ENCODE data around the gene HDAC4. TPM values are rescaled to one million over a fixed set of nuclear protein-coding genes. Genes with fewer than 3 reads are reported as not detected.
"Not testable (repeated sequence)": the region's sequence is repeated elsewhere in the genome, so short reads cannot be mapped to it uniquely, and the experiment has no call there.

The HDAC4 gene
- 1 to 10 TPM in 5 of 6 donors, not detected in 1; 1.5 to 6.8 (median 2.8) TPM for polyA plus RNA-seq (ENCODE audit: low read depth in 6 of 6)

- DNase-seq (no peak), ATAC-seq (ENCODE audit: low read depth in 2 of 2) (peak; percentile 69 to 70)
- peak within 1 kb of the TSS; percentile 99 to 100 (median 100) for H3K27ac Mint-ChIP-seq
- peaks cover 11 to 35% (median 25%) of the 10 kb centered on the region in 3 donors for H3K4me1 Mint-ChIP-seq
- no peaks in the 10 kb centered on the region for H3K36me3 Mint-ChIP-seq
- H3K27me3 Mint-ChIP-seq = peaks cover under 1 to 3% (median under 1%) of the 10 kb centered on the region in 3 donors
- H3K4me3 Mint-ChIP-seq = peak within 1 kb of the TSS; percentile 91 to 99 (median 95)
- no peaks in the 10 kb centered on the region for H3K9me3 Mint-ChIP-seq
Observed at GRCh38 chr2:239400596-239401066, at the start of gene HDAC4. TSS of gene HDAC4 (minus strand) at chr2:239401020. CDS start at chr2:239352699, 48,321 bp downstream.

- H3K27ac Mint-ChIP-seq; H3K4me1 Mint-ChIP-seq; DNase-seq; ATAC-seq (ENCODE audit: low read depth in 2 of 2); H3K4me3 Mint-ChIP-seq: not testable (repeated sequence)
- Mint-ChIP-seq H3K9me3 (peaks cover 11 to 43% (median 36%) of the 10 kb centered on the region in 7 donors), H3K27me3 (peaks cover 9 to 47% (median 13%) of the 10 kb centered on the region in 3 donors), H3K36me3 (peaks cover 20 to 35% of the 10 kb centered on the region in 2 donors)
Observed at GRCh38 chr2:239449468-239449867, 48.6 kb upstream of the HDAC4 start.

GRCh38 chr2:239445771-239446524 is 45.1 kb upstream of the HDAC4 start:
- DNase-seq = no peak
- no peak for ATAC-seq (ENCODE audit: low read depth in 2 of 2)
- H3K27ac Mint-ChIP-seq = no peak overlapping the region
- H3K4me3 Mint-ChIP-seq = no peak overlapping the region
- H3K9me3 Mint-ChIP-seq = peaks cover 3 to 15% (median 6%) of the 10 kb centered on the region in 7 donors
- peaks cover 12% of the 10 kb centered on the region in 2 donors for H3K36me3 Mint-ChIP-seq
- H3K27me3 Mint-ChIP-seq = peaks cover 37 to 73% (median 39%) of the 10 kb centered on the region in 3 donors
- peaks cover 4 to 11% (median 9%) of the 10 kb centered on the region in 3 donors for H3K4me1 Mint-ChIP-seq

GRCh38 chr2:239444626-239445577 is 44.1 kb upstream of the HDAC4 start:
- Mint-ChIP-seq H3K9me3 (peaks cover 0 to 10% (median 4%) of the 10 kb centered on the region in 7 donors), H3K27me3 (peaks cover 45 to 83% (median 48%) of the 10 kb centered on the region in 3 donors), H3K4me1 (peaks cover 4 to 18% (median 15%) of the 10 kb centered on the region in 3 donors), H3K4me3 (no peak overlapping the region), H3K27ac (no peak overlapping the region), H3K36me3 (peaks cover 7 to 9% of the 10 kb centered on the region in 2 donors)
- DNase-seq = no peak
- ATAC-seq (ENCODE audit: low read depth in 2 of 2) = no peak

- H3K27ac Mint-ChIP-seq = no peak overlapping the region
- peak overlapping the region in 1 of 8 donors; percentile 7 for H3K4me3 Mint-ChIP-seq
Observed at GRCh38 chr2:239443666-239444567, 43.1 kb upstream of the HDAC4 start.

GRCh38 chr2:239443102-239443620 is 42.3 kb upstream of the HDAC4 start:
- Mint-ChIP-seq H3K27ac (peak overlapping the region in 1 of 6 donors; percentile 53), H3K36me3 (peaks cover 6 to 7% of the 10 kb centered on the region in 2 donors), H3K4me3 (peak overlapping the region in 1 of 8 donors; percentile 2), H3K27me3 (peaks cover 53 to 94% (median 60%) of the 10 kb centered on the region in 3 donors), H3K9me3 (peaks cover 0 to 6% (median 2%) of the 10 kb centered on the region in 7 donors), H3K4me1 (peaks cover 4 to 18% (median 15%) of the 10 kb centered on the region in 3 donors)
- no peak for ATAC-seq (ENCODE audit: low read depth in 2 of 2)
- no peak for DNase-seq

More at GRCh38 chr2:239443666-239444567, 43.1 kb upstream of the HDAC4 start:
- Mint-ChIP-seq H3K27me3 (peaks cover 48 to 93% (median 53%) of the 10 kb centered on the region in 3 donors), H3K4me1 (peaks cover 4 to 18% (median 15%) of the 10 kb centered on the region in 3 donors), H3K9me3 (peaks cover 0 to 8% (median 4%) of the 10 kb centered on the region in 7 donors), H3K36me3 (peaks cover 7 to 9% of the 10 kb centered on the region in 2 donors)
- ATAC-seq (ENCODE audit: low read depth in 2 of 2) (no peak), DNase-seq (no peak)

GRCh38 chr2:239442192-239442591 is 41.4 kb upstream of the HDAC4 start:
- H3K9me3 Mint-ChIP-seq = peaks cover 0 to 6% (median 0%) of the 10 kb centered on the region in 7 donors
- no peak overlapping the region for H3K4me3 Mint-ChIP-seq
- H3K27me3 Mint-ChIP-seq = peaks cover 58 to 87% (median 60%) of the 10 kb centered on the region in 3 donors
- no peak for DNase-seq
- H3K27ac Mint-ChIP-seq = peak overlapping the region in 1 of 6 donors; percentile 34
- H3K36me3 Mint-ChIP-seq = peaks cover 5 to 7% of the 10 kb centered on the region in 2 donors
- no peak for ATAC-seq (ENCODE audit: low read depth in 2 of 2)
- H3K4me1 Mint-ChIP-seq = peaks cover 4 to 18% (median 15%) of the 10 kb centered on the region in 3 donors

GRCh38 chr2:239441261-239442078 is 40.6 kb upstream of the HDAC4 start:
- Mint-ChIP-seq H3K9me3 (peaks cover 0 to 6% (median 2%) of the 10 kb centered on the region in 7 donors), H3K4me3 (peak overlapping the region in 4 of 8 donors; percentile 32 to 65 (median 46)), H3K27ac (no peak overlapping the region), H3K4me1 (peaks cover 4 to 18% (median 15%) of the 10 kb centered on the region in 3 donors), H3K36me3 (peaks cover 5 to 7% of the 10 kb centered on the region in 2 donors), H3K27me3 (peaks cover 62 to 83% (median 65%) of the 10 kb centered on the region in 3 donors)
- ATAC-seq (ENCODE audit: low read depth in 2 of 2) (peak in 1 of 2 donors; percentile 48), DNase-seq (no peak)

GRCh38 chr2:239440511-239440959 is 39.7 kb upstream of the HDAC4 start:
- peaks cover 5 to 7% of the 10 kb centered on the region in 2 donors for H3K36me3 Mint-ChIP-seq
- no peak for ATAC-seq (ENCODE audit: low read depth in 2 of 2)
- peaks cover 64 to 78% (median 69%) of the 10 kb centered on the region in 3 donors for H3K27me3 Mint-ChIP-seq
- peaks cover 4 to 18% (median 15%) of the 10 kb centered on the region in 3 donors for H3K4me1 Mint-ChIP-seq
- peaks cover 0 to 6% (median 0%) of the 10 kb centered on the region in 7 donors for H3K9me3 Mint-ChIP-seq
- H3K27ac Mint-ChIP-seq = peak overlapping the region in 1 of 6 donors; percentile 57
- H3K4me3 Mint-ChIP-seq = peak overlapping the region in 3 of 8 donors; percentile 22 to 74 (median 60)
- DNase-seq = no peak

GRCh38 chr2:239439754-239440315 is 39.0 kb upstream of the HDAC4 start:
- no peak for ATAC-seq (ENCODE audit: low read depth in 2 of 2)
- H3K27ac Mint-ChIP-seq = no peak overlapping the region

More at GRCh38 chr2:239439754-239440315, 39.0 kb upstream of the HDAC4 start:
- Mint-ChIP-seq H3K36me3 (peaks cover 5 to 7% of the 10 kb centered on the region in 2 donors), H3K9me3 (peaks cover 0 to 6% (median 0%) of the 10 kb centered on the region in 7 donors), H3K4me3 (peak overlapping the region in 1 of 8 donors; percentile 41), H3K4me1 (peaks cover 4 to 18% (median 15%) of the 10 kb centered on the region in 3 donors), H3K27me3 (peaks cover 59 to 71% (median 69%) of the 10 kb centered on the region in 3 donors)
- DNase-seq = no peak
